Measurements from ENCODE around the gene DPH6.

DNA sequence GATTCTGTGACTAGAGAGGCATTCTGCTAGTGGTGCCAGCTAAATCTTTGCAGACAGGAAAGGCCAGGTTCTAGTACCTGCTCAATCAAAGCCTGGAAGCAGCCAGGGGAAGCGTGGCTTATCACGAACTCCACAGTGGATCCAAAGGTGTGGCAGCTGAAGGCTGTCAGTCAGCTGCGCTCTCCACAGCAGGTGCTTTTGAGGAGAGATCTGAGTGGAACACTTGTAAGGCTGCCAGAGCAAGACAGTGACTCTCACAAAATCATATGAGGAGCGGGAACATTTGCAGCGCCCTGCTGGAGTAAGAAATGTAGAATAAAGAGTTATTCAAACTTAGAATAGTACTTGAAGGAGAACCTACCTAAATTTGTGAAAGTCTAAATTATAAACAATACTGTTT, 5.0 kb upstream of the DPH6 start:
- no peak for TF ChIP-seq CTCF (IDR thresholded peaks at IDR 0.05)
- no peak for TF ChIP-seq POLR2A (IDR thresholded peaks at IDR 0.05)
- no peak for TF ChIP-seq EP300 (IDR thresholded peaks at IDR 0.05)

All from suprapubic skin (tissue), 3 donors.